ENCODE data around the gene ZC3H12D. TPM values are rescaled to one million over a fixed set of nuclear protein-coding genes. Genes with fewer than 3 reads are reported as not detected.

ZC3H12D gene
- total and polyA plus RNA-seq, 2 of the 13 experiments (the other 11 are each of a cell fraction or from before 2014, with no cell fraction given) = 1.2 to 2.7 TPM

GRCh38 chr6:149454346-149454848, 30.4 kb downstream of the ZC3H12D start (continued):
- TF ChIP-seq ZUFSP (CRISPR knock-in tag; IDR thresholded peaks at IDR 0.05; ENCODE audit: borderline replicate concordance) = no peak
- no peak for TF ChIP-seq KLF16 (CRISPR knock-in tag; IDR thresholded peaks at IDR 0.05)
- TF ChIP-seq MTA3 (CRISPR knock-in tag; IDR thresholded peaks at IDR 0.05) = no peak
- TF ChIP-seq, protein P1, sequence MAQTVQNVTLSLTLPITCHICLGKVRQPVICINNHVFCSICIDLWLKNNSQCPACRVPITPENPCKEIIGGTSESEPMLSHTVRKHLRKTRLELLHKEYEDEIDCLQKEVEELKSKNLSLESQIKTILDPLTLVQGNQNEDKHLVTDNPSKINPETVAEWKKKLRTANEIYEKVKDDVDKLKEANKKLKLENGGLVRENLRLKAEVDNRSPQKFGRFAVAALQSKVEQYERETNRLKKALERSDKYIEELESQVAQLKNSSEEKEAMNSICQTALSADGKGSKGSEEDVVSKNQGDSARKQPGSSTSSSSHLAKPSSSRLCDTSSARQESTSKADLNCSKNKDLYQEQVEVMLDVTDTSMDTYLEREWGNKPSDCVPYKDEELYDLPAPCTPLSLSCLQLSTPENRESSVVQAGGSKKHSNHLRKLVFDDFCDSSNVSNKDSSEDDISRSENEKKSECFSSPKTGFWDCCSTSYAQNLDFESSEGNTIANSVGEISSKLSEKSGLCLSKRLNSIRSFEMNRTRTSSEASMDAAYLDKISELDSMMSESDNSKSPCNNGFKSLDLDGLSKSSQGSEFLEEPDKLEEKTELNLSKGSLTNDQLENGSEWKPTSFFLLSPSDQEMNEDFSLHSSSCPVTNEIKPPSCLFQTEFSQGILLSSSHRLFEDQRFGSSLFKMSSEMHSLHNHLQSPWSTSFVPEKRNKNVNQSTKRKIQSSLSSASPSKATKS (CRISPR knock-in tag; IDR thresholded peaks at IDR 0.05) = no peak
- no peak for TF ChIP-seq SIX1 (CRISPR knock-in tag; IDR thresholded peaks at IDR 0.05; ENCODE audit: borderline replicate concordance)
- TF ChIP-seq MAF1 (CRISPR knock-in tag; IDR thresholded peaks at IDR 0.05; ENCODE audit: borderline replicate concordance) = no peak
- peak; percentile 6; the same call in 1 of the 2 replicates for TF ChIP-seq ZNF768 (CRISPR knock-in tag; IDR thresholded peaks at IDR 0.05)
- TF ChIP-seq, protein P2, sequence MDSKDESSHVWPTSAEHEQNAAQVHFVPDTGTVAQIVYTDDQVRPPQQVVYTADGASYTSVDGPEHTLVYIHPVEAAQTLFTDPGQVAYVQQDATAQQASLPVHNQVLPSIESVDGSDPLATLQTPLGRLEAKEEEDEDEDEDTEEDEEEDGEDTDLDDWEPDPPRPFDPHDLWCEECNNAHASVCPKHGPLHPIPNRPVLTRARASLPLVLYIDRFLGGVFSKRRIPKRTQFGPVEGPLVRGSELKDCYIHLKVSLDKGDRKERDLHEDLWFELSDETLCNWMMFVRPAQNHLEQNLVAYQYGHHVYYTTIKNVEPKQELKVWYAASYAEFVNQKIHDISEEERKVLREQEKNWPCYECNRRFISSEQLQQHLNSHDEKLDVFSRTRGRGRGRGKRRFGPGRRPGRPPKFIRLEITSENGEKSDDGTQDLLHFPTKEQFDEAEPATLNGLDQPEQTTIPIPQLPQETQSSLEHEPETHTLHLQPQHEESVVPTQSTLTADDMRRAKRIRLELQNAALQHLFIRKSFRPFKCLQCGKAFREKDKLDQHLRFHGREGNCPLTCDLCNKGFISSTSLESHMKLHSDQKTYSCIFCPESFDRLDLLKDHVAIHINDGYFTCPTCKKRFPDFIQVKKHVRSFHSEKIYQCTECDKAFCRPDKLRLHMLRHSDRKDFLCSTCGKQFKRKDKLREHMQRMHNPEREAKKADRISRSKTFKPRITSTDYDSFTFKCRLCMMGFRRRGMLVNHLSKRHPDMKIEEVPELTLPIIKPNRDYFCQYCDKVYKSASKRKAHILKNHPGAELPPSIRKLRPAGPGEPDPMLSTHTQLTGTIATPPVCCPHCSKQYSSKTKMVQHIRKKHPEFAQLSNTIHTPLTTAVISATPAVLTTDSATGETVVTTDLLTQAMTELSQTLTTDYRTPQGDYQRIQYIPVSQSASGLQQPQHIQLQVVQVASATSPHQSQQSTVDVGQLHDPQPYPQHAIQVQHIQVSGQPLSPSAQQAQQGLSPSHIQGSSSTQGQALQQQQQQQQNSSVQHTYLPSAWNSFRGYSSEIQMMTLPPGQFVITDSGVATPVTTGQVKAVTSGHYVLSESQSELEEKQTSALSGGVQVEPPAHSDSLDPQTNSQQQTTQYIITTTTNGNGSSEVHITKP (CRISPR knock-in tag; IDR thresholded peaks at IDR 0.05; ENCODE audit: low read depth) = no peak
- TF ChIP-seq DNMT3B (CRISPR knock-in tag; conservative IDR thresholded peaks at IDR 0.05) = no peak
- no peak for TF ChIP-seq ZNF737 (CRISPR knock-in tag; IDR thresholded peaks at IDR 0.05; ENCODE audit: borderline replicate concordance)
- TF ChIP-seq JDP2 (CRISPR knock-in tag; IDR thresholded peaks at IDR 0.05; ENCODE audit: borderline replicate concordance) = no peak
- TF ChIP-seq TMF1 (CRISPR knock-in tag; IDR thresholded peaks at IDR 0.05; ENCODE audit: low read depth) = no peak
- peak; percentile 37; the same call in 1 of the 2 replicates for TF ChIP-seq ZFP91 (CRISPR knock-in tag; IDR thresholded peaks at IDR 0.05; ENCODE audit: borderline replicate concordance)
- no peak for TF ChIP-seq ZNF282 (IDR thresholded peaks at IDR 0.05; ENCODE audit: partially characterized antibody)
- TF ChIP-seq ETV5 (CRISPR knock-in tag; IDR thresholded peaks at IDR 0.05; ENCODE audit: borderline replicate concordance) = no peak
- no peak for TF ChIP-seq SP2 (CRISPR knock-in tag; IDR thresholded peaks at IDR 0.05)
- no peak for TF ChIP-seq ZNF350 (CRISPR knock-in tag; IDR thresholded peaks at IDR 0.05; ENCODE audit: borderline replicate concordance, low read depth)
- no peak for TF ChIP-seq RBFOX2 (IDR thresholded peaks at IDR 0.05; ENCODE audit: low read depth, low read length)
- no peak for TF ChIP-seq ZNF446 (CRISPR knock-in tag; IDR thresholded peaks at IDR 0.05)
- no peak for TF ChIP-seq ZNF225 (CRISPR knock-in tag; IDR thresholded peaks at IDR 0.05)
- no peak for TF ChIP-seq NCOA5 (CRISPR knock-in tag; IDR thresholded peaks at IDR 0.05)
- TF ChIP-seq ZSCAN31 (CRISPR knock-in tag; IDR thresholded peaks at IDR 0.05; ENCODE audit: low read depth) = no peak

Data from HepG2 (cell line).